Choroid plexus epithelial cell (primary cell): Measurements from ENCODE around the gene PGP.
A peak's percentile ranks its signal among the peaks of the same experiment; 100 is the strongest.
"Not testable (repeated sequence)": the region's sequence is repeated elsewhere in the genome, so short reads cannot be mapped to it uniquely, and the experiment has no call there.

ENCODE experiments used
- DNase-seq: peaks from one replicate; pipeline ENCODE4 v3.0.0-alpha.2; 2010; ENCODE audit warnings: low read depth
- H3K4me3 ChIP-seq: 2 replicates; pipeline ENCODE4 v1.5.1; 2011; ENCODE audit warnings: low read depth, mild to moderate bottlenecking, control low read depth, low read length, moderate library complexity
- CTCF ChIP-seq: conservative IDR thresholded peaks from 2 replicates; pipeline ENCODE4 v1.5.1; 2011; ENCODE audit warnings: low read depth, mild to moderate bottlenecking, control low read depth, inconsistent platforms, low read length, moderate library complexity

The PGP gene

GRCh38 chr16:2204416-2205103 is 10.1 kb downstream of the PGP start:
- no peak for TF ChIP-seq CTCF
- DNase-seq = no peak
- peak overlapping the region; percentile 79 for H3K4me3 ChIP-seq

- DNase-seq, H3K4me3 ChIP-seq: not testable (repeated sequence)
Observed at GRCh38 chr16:2203119-2203688, 11.4 kb downstream of the PGP start.

GRCh38 chr16:2200313-2200712 is 14.3 kb downstream of the PGP start:
- TF ChIP-seq CTCF = no peak
- H3K4me3 ChIP-seq = no peak overlapping the region
- no peak for DNase-seq

GRCh38 chr16:2199621-2200139 is 15.0 kb downstream of the PGP start:
- DNase-seq = no peak
- no peak overlapping the region for H3K4me3 ChIP-seq
- TF ChIP-seq CTCF = no peak

- TF ChIP-seq CTCF = no peak
- DNase-seq = no peak
- H3K4me3 ChIP-seq = no peak overlapping the region
Observed at GRCh38 chr16:2199095-2199494, 15.5 kb downstream of the PGP start.

- no peak overlapping the region for H3K4me3 ChIP-seq
- TF ChIP-seq CTCF = no peak
- no peak for DNase-seq
Observed at GRCh38 chr16:2198283-2198682, 16.4 kb downstream of the PGP start.

GRCh38 chr16:2197765-2198164 is 16.9 kb downstream of the PGP start:
- DNase-seq = no peak
- H3K4me3 ChIP-seq = no peak overlapping the region

More at GRCh38 chr16:2197765-2198164, 16.9 kb downstream of the PGP start:
- TF ChIP-seq CTCF = no peak
